NCI-H2107 treated with DMSO at 0.1 percent for 48 hours (cell line): ENCODE results near the gene CSAD.

ENCODE experiments used
- DNase-seq: peaks from one replicate; lab custom pipeline; 2025; ENCODE audit not compliant: unreplicated experiment; lab: John Stamatoyannopoulos, UW

Gene CSAD

GRCh38 chr12:53151039-53151438 lies 29.7 kb downstream of the CSAD start:
- DNase-seq, result no peak

DNA sequence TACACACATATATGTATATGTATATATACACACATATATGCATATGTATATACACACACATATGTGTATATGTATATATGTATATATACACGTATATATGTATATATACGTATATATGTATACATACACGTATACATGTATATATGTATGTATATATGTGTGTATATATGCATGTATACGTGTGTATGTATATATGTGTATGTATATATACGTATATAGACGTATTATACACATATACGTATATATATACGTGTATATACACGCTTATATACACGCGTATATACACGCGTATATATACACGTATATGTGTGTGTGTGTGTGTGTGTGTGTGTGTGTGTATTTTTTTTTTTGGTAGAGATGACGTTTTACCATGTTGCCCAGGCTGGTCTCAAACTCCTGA lies 33.1 kb downstream of the CSAD start:
- no peak for DNase-seq

- DNase-seq, result no peak
These were observed 33.5 kb downstream of the CSAD start for GRCh38 chr12:53147181-53147580.

DNA sequence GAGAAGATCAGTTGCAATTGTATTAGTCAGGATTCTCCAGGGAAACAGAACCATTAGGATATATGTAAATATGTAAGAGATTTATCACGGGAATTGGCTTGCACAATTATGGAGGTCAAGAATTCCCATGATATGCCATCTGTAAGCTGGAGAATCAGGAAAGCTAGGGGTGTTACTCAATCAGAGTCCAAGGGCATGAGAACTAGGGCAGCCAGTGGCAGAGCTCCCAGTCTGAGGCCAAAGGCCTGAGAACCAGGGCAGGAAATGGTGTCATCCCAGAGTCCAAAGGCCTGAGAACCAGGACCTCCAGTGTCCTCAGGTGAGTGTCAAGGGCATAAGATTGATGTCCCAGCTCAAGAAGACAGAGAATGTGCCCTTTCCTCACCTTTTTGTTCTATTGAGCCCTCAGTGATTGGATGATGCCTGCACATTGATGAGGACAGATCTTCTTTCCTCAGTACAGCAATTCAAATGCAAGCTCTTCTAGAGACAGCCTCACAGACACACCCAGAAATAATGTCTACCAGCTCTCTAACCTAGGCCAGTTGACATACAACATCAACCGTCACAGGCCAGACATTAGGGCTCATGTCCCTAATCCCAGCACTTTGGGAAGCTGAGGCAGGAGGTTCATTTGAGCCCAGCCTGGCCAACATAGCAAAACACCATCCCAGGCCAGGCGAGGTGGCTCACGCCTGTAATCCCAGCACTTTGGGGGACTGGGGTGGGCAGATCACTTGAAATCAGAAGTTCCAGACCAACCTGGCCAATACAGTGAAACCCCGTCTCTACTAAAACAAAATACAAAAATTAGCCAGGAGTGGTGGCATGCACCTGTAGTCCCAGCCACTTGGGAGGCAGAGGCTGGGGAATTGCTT lies 35.1 kb downstream of the CSAD start:
- no peak for DNase-seq

DNA sequence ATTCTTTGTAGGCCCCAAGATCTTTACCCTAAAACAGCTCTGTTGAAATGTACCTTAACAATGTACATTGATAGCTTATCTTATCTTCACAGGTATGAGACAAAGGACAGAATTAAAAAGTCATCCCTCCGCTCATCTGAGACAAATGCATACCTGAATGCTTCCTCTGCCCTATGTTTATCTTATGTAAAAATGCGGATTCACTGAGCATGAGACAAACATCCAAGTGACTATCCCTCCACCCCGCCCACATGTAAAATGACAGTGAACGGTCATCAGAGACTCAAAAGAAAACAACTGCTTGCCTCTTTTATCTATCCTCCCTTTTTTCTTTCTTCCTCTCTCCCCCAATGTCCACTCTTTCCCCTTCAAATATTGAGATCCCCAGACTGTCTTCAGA lies 37.4 kb downstream of the CSAD start:
- DNase-seq, result no peak

GRCh38 chr12:53133722-53134121 lies 47.0 kb downstream of the CSAD start:
- DNase-seq, result no peak

GRCh38 chr12:53131844-53132243 lies 48.9 kb downstream of the CSAD start:
- DNase-seq, result no peak

DNA sequence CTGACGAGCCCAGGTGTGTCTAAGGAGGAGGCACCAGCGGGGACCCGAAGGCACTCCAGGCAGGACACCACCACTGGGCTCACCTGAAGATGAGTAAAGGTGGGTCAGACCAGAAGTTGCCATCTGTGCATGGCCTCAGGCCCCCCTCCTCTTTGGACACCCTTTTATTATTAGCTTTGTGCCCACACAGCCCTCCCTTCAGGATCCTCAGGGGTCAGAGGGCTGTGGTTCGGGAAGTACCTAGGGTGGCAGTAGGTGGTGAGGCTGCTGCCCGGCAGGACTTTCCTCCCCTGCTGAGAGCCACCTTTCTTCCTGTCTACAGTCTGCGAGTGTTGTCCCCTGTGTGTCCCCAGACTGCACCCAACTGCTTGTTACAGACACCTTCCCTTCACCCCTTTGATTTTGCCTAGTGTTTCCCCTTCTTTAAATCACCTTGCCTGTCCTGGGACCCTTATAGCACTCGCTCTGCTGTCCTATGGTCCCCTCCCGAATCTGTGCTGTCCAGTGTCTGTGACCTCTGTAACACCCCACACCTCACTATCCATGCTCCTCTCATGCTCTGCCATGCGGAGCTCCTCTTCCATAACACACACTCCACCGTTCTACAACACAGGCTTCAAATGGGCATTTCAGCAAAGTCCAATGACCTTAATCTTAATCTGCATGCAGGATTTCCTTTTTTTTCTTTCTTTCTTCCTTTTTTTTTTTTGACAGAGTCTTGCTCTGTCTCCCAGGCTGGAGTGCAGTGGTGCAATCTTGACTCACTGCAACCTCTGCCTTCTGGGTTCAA lies 51.8 kb downstream of the CSAD start:
- DNase-seq, result no peak

DNA sequence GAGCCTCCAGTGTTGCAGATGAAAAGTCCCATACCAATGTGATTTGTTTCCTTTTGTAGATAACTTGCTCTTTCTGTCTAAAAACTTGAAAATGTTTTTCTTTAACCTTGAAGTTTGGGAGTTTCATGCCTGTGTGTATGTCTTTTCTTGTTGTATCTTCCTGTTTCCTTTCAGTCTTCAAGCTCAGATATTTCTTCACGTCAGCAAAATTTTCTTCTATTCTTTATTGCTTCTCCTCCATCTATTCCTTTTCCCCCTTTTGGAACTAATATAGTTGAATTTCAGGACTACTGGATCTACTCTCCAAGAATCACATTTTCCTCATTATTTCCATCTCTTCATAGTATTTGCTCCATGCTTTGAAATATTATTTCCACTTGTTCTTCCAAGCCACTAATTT lies 53.6 kb downstream of the CSAD start:
- DNase-seq, result no peak

- no peak for DNase-seq
These were observed 56.4 kb downstream of the CSAD start for GRCh38 chr12:53124352-53124723.

- no peak for DNase-seq
These were observed 57.0 kb downstream of the CSAD start for GRCh38 chr12:53123578-53124351.

GRCh38 chr12:53122961-53123468 lies 57.7 kb downstream of the CSAD start:
- DNase-seq, result no peak

DNA sequence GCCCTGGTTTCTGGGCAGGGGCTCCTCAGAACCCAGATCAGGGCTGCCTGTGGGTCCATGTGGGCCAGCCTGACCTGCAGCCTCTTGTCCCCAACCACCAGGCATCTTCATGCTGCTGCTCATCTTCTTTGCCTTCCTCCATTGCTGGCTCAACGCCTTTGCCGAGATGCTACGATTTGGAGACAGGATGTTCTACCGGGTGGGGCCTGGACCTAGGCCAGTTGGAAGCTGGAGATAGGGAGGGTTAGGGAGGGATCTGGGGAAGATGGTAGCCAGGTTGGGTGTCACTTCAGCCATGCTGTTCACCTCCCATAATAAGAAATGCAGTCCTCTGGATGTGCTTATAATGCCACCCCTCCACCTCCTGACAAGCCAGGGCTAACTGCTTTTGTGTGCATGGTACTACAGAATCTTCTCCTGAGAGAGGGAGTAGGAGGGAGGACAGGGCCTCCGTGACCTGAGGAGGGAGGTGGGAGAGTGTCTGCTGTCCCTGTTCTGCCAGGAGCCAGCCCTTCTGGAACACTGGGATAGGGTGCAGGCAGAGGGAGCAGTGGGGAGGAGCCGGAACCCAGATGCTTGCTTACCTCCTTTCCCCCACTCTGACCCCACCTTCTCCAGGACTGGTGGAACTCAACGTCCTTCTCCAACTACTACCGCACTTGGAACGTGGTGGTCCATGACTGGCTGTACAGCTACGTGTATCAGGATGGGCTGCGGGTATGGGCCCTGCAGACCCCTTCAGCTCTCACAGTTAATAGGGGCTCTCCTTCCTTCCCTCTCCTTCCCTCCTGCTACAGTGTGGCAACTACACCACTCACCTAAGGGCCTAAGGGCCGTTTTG lies 59.8 kb downstream of the CSAD start:
- DNase-seq, result no peak

GRCh38 chr12:53118751-53119300 lies 61.9 kb downstream of the CSAD start:
- no peak for DNase-seq

GRCh38 chr12:53115891-53116648 lies 64.7 kb downstream of the CSAD start:
- DNase-seq, result no peak

DNA sequence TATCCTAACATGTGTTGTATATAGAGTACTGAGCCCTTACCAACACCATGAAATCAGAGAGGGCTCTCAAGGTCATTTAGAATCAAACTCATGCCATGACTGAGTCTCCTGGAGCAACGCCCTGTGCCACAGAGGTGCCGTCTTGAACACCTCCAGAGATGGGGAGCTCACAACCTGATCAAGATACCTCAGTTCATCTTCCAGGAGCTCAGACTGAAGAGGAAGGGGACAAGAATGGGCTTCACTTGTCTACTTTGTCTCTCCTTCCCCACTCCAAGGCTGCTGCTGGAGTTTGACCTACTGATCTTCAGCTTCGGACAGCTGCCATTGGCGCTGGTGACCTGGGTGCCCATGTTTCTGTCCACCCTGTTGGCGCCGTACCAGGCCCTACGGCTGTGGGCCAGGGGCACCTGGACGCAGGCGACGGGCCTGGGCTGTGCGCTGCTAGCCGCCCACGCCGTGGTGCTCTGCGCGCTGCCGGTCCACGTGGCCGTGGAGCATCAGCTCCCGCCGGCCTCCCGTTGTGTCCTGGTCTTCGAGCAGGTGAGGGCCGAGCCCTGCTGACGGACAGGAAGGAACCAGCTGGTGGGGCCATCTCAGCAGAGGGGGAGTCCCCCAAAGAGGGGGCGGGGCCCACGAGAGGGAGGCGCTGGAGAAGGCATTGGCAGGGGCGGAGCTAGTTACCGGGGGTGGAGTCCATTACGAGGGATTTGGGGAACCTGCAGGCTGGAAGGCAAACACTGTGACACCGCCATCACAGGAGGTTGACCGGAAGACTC lies 65.4 kb downstream of the CSAD start:
- no peak for DNase-seq

GRCh38 chr12:53113951-53114350 lies 66.8 kb downstream of the CSAD start:
- no peak for DNase-seq

- DNase-seq, result no peak
These were observed 67.5 kb downstream of the CSAD start for GRCh38 chr12:53113136-53113705.
